HepG2 (cell line): ENCODE data around the gene FOXRED2. TPM values are rescaled to one million over a fixed set of nuclear protein-coding genes. Genes with fewer than 3 reads are reported as not detected.

Experiments used
- ARNT2 ChIP-seq: sonication (generic); formaldehyde crosslinking; IDR thresholded peaks from 2 replicates; pipeline ENCODE4 v1.8.0; 2022; ENCODE audit warnings: mild to moderate bottlenecking, low read depth, missing genetic modification reagents, moderate library complexity
- ELF3 ChIP-seq: IDR thresholded peaks from 2 replicates; pipeline ENCODE4 v1.6.1; 2016; ENCODE audit warnings: missing genetic modification reagents, missing compliant biosample characterization
- FOSL2 ChIP-seq: sonication (generic); formaldehyde crosslinking; IDR thresholded peaks from 2 replicates; pipeline ENCODE4 v1.4.0; 2020; ENCODE audit warnings: missing genetic modification reagents
- FOXP4 ChIP-seq: sonication (generic); formaldehyde crosslinking; IDR thresholded peaks from 2 replicates; pipeline ENCODE4 v1.4.0; 2020; ENCODE audit warnings: missing genetic modification reagents
- MTA1 ChIP-seq: sonication (generic); formaldehyde crosslinking; IDR thresholded peaks from 2 replicates; pipeline ENCODE4 v1.4.0; 2020; ENCODE audit warnings: missing genetic modification reagents, mild to moderate bottlenecking, borderline replicate concordance
- MZF1 ChIP-seq: sonication (generic); formaldehyde crosslinking; IDR thresholded peaks from 2 replicates; pipeline ENCODE4 v1.8.1; 2023; ENCODE audit warnings: mild to moderate bottlenecking, missing genetic modification reagents, borderline replicate concordance
- NFATC3 ChIP-seq: sonication (generic); formaldehyde crosslinking; IDR thresholded peaks from 2 replicates; pipeline ENCODE4 v1.5.1; 2020; ENCODE audit warnings: mild to moderate bottlenecking, missing genetic modification reagents
- NR1H2 ChIP-seq: sonication (generic); formaldehyde crosslinking; IDR thresholded peaks from 2 replicates; pipeline ENCODE4 v1.8.1; 2022; ENCODE audit warnings: low read depth, missing genetic modification reagents, borderline replicate concordance
- POGK ChIP-seq: sonication (generic); formaldehyde crosslinking; conservative IDR thresholded peaks from 2 replicates; pipeline ENCODE4 v1.8.0; 2022; ENCODE audit warnings: mild to moderate bottlenecking, moderate library complexity, missing genetic modification reagents
- RELA ChIP-seq: sonication (generic); formaldehyde crosslinking; IDR thresholded peaks from 2 replicates; pipeline ENCODE4 v1.4.0; 2020; ENCODE audit warnings: missing genetic modification reagents
- ZBTB25 ChIP-seq: IDR thresholded peaks from 2 replicates; pipeline ENCODE4 v1.6.1; 2018; ENCODE audit warnings: missing genetic modification reagents
- ZGPAT ChIP-seq: IDR thresholded peaks from 2 replicates; pipeline ENCODE4 v1.6.1; 2016; ENCODE audit warnings: mild to moderate bottlenecking
- ZNF20 ChIP-seq: sonication (generic); formaldehyde crosslinking; IDR thresholded peaks from 2 replicates; pipeline ENCODE4 v1.4.0; 2020; ENCODE audit warnings: mild to moderate bottlenecking, moderate library complexity, missing genetic modification reagents
- ZNF280D ChIP-seq: sonication (generic); formaldehyde crosslinking; IDR thresholded peaks from 2 replicates; pipeline ENCODE4 v1.5.1; 2020; ENCODE audit warnings: mild to moderate bottlenecking, missing genetic modification reagents
- ZNF326 ChIP-seq: sonication (generic); formaldehyde crosslinking; IDR thresholded peaks from 2 replicates; pipeline ENCODE4 v1.4.0; 2020; ENCODE audit warnings: missing genetic modification reagents, borderline replicate concordance
- ZNF382 ChIP-seq: sonication (generic); formaldehyde crosslinking; IDR thresholded peaks from 2 replicates; pipeline ENCODE4 v1.5.0; 2020; ENCODE audit warnings: missing genetic modification reagents, mild to moderate bottlenecking, borderline replicate concordance
- ZNF543 ChIP-seq: sonication (generic); formaldehyde crosslinking; IDR thresholded peaks from 2 replicates; pipeline ENCODE4 v1.4.0; 2020; ENCODE audit warnings: mild to moderate bottlenecking, missing genetic modification reagents
- polyA plus RNA-seq, 8 experiments: library from polyadenylated mRNA; depleted of rRNA in 3 of 8; stranded (reverse) in 7 of 8; unstranded in 1 of 8; fragments of >200 nt; fragmentation: Illumina TruSeq in 4 of 8; extraction: Trizol in 4 of 8; gene quantifications; 2 replicates each; pipeline versions ENCODE4 v1.2.1 to v1.2.3, GENCODE V29; 2011 to 2016; ENCODE audit warnings: low read depth in 4 of 8, missing spikeins in 1 of 8, mixed read lengths in 1 of 8; ENCODE audit not compliant: insufficient read depth in 1 of 8
- total RNA-seq, 5 experiments: library from RNA; depleted of rRNA; stranded (reverse); fragments of >200 nt; fragmentation: Illumina TruSeq; extraction: Trizol; gene quantifications; 2 replicates each; pipeline ENCODE4 v1.2.3, GENCODE V29; 2016; ENCODE audit warnings: low read depth in 1 of 5

Gene FOXRED2
- total and polyA plus RNA-seq, 2 of the 13 experiments (the other 11 are each of a cell fraction or from before 2014, with no cell fraction given), result 9.3 to 28.1 TPM

- peak; percentile 81; the same call in 1 of the 2 replicates for TF ChIP-seq ZNF280D (CRISPR knock-in tag)
- peak; percentile 23; the same call in 1 of the 2 replicates for TF ChIP-seq MTA1 (CRISPR knock-in tag)
- 0 out of 2 replicates have a peak, but pooled peaks have one; percentile 21 for TF ChIP-seq NR1H2 (CRISPR knock-in tag)
- TF ChIP-seq POGK, result peak; percentile 91
- TF ChIP-seq FOXP4 (CRISPR knock-in tag), result peak; percentile 47; the same call in 1 of the 2 replicates
- no peak for TF ChIP-seq ZNF326
- TF ChIP-seq NFATC3 (CRISPR knock-in tag), result no peak
- TF ChIP-seq MZF1 (CRISPR knock-in tag), result no peak
- peak; percentile 84; the same call in 1 of the 2 replicates for TF ChIP-seq ZNF543 (CRISPR knock-in tag)
- TF ChIP-seq RELA (CRISPR knock-in tag), result no peak
- peak; percentile 86; the same call in 1 of the 2 replicates for TF ChIP-seq ZGPAT (CRISPR knock-in tag)
- peak; percentile 68 for TF ChIP-seq ELF3 (CRISPR knock-in tag)
- TF ChIP-seq ZBTB25 (CRISPR knock-in tag), result 0 out of 2 replicates have a peak, but pooled peaks have one; percentile 16
- 0 out of 2 replicates have a peak, but pooled peaks have one; percentile 44 for TF ChIP-seq ZNF20 (CRISPR knock-in tag)
- TF ChIP-seq ZNF382 (CRISPR knock-in tag), result no peak
- TF ChIP-seq FOSL2, result peak; percentile 23; the same call in 1 of the 2 replicates
- peak; percentile 98 for TF ChIP-seq ARNT2
Measured at GRCh38 chr22:36506637-36507517, at the start of gene FOXRED2 (continued).
